A549 (cell line): ENCODE data around the gene NDUFB11.

Source experiments
- CEBPB ChIP-seq, 2 experiments: fragments of >200 bp in 1 of 2; sonication (Bioruptor Twin) in 1 of 2; formaldehyde crosslinking in 1 of 2; IDR thresholded peaks; 2 replicates each; pipeline ENCODE4 v1.6.1; 2012 to 2016
- CTCF ChIP-seq: fragments of >200 bp; sonication (Bioruptor Twin); formaldehyde crosslinking; IDR thresholded peaks from 3 replicates; pipeline ENCODE4 v1.5.1; 2016
- SREBF2 ChIP-seq: fragments of 450-650 bp; IDR thresholded peaks from 2 replicates; pipeline ENCODE4 v1.6.1; 2014; ENCODE audit warnings: mild to moderate bottlenecking, moderate library complexity
- ZNF302 ChIP-seq: fragments of 250-450 bp; sonication (Bioruptor Pico); IDR thresholded peaks from 2 replicates; pipeline ENCODE4 v1.9.0; 2021; ENCODE audit warnings: inconsistent platforms, mild to moderate bottlenecking, moderate library complexity

GRCh38 chrX:47170861-47171692, 26.6 kb upstream of the NDUFB11 start:
- TF ChIP-seq CTCF: no peak
- no peak for TF ChIP-seq ZNF302 (CRISPR knock-in tag)
- no peak for TF ChIP-seq CEBPB (IDR thresholded peaks at IDR 0.05)
- TF ChIP-seq SREBF2: no peak
